SH-SY5Y (cell line): ENCODE results near the gene NPW.

ENCODE experiments used
- GATA2 ChIP-seq: IDR thresholded peaks from 2 replicates; pipeline ENCODE4 v1.6.1; 2011; ENCODE audit warnings: mild to moderate bottlenecking, low read depth, low read length
- GATA3 ChIP-seq: IDR thresholded peaks from 2 replicates; pipeline ENCODE4 v1.6.1; 2011; ENCODE audit warnings: low read depth, mild to moderate bottlenecking, low read length, moderate library complexity

Gene NPW

DNA sequence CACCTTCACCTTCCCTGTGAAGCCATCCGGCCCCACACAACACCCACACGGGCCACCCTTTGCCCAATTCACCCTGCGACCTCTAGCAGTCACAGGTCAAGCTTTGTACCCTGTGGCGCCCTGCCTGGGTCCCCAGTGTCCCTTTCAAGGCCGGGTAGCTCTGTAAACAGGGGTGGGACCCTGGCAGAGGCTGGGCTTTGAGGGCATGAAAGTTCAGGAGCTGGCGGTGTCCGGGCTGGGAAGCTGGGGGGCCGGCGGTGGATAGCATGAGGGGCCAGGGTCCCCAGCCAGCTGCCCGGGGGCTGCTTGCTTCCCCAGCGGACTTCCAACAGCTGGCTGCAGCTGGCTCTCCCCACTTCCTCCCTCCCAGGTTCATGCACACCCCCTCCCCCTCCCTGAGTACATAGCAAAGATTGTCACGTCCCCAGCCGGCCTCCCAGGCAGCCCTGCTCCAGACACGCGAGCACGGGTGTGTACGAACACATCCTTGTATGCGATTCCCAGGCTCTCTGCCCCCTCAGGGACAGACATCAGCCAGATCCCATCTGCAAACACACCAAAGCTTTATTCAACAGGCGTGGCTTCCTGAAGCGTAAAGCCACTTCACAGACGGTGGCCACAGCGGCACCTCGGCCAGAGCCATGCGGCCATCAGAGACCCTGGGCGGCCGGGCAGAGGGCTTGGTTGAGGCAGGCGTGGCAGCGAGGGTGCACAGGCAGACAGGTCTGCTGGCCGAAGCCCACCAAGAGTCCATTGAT is 19.9 kb downstream of the NPW start:
- TF ChIP-seq GATA2 = peak; percentile 26; the same call in 1 of the 2 replicates
- TF ChIP-seq GATA3 = no peak

DNA sequence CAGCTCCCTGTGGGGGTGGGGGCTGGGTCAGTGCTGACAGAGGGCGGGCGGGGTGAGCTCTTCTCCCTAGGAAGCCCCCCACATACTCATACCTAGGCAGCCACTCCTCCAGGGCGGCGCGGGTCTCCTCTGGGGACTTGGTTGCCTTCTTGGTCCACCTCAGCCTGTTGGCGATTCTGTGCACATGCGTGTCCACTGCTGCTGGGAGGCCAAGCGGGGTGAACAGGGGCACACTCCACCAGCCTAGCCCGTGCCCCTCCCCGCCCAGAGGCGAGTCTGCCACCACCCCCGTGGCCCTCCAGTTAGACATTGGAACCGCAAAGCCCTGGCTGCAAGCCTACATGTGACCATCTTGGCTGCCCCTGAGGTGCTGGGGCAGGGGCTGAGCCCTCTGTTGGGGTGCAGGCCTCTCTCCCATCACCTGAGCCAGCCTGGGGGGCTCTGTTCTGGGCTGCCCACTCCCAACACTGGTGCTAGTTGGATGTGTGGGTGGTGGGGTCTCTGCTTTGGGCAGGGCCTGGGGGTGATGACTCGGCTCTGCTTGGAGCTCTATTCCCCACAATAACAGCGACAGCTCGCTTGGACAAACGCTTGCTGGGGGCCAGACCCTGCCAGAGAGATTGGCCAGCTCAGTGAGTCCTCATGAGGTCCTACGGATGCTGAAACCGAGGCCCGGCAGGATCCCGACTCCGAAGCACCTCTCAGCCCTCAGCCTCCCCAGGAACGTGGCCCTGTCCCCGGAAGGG is 20.6 kb downstream of the NPW start:
- no peak for TF ChIP-seq GATA3
- TF ChIP-seq GATA2 = no peak

DNA sequence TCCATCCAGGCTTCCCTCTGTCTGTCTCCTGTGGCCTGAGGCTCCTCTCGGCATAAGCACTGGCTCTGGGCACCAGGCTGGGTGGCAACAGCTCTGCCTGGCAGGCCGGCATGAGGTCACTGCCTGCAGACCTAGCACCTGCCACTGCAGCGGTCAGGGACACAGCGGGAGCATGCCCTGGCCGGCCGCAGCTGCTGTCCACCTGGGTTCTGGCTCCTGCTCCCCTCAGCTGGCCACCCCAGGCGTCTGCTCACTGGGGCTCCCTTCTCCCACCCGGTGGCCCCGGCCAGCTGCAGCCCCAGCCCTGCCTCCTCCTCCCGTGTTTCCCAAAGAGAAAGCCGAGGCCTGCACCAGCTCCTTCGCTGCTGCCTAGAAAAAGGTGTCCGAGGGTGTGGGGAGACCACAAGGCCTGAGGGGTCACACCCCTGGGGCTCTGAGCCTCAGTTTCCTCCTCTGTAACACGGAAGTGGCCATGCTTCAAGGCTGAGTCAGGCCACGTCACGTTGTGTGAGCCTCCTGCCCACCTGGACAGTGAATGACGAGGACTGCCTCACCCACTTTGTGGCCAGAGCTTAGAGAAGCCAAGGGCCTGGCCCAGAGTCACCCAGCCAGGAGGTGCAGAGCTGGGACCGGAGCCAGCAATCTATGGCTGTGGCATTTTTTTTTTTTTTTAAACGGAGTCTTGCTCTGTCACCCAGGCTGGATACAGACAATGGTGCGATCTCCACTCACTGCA is 21.4 kb downstream of the NPW start:
- no peak for TF ChIP-seq GATA3
- TF ChIP-seq GATA2 = no peak

DNA sequence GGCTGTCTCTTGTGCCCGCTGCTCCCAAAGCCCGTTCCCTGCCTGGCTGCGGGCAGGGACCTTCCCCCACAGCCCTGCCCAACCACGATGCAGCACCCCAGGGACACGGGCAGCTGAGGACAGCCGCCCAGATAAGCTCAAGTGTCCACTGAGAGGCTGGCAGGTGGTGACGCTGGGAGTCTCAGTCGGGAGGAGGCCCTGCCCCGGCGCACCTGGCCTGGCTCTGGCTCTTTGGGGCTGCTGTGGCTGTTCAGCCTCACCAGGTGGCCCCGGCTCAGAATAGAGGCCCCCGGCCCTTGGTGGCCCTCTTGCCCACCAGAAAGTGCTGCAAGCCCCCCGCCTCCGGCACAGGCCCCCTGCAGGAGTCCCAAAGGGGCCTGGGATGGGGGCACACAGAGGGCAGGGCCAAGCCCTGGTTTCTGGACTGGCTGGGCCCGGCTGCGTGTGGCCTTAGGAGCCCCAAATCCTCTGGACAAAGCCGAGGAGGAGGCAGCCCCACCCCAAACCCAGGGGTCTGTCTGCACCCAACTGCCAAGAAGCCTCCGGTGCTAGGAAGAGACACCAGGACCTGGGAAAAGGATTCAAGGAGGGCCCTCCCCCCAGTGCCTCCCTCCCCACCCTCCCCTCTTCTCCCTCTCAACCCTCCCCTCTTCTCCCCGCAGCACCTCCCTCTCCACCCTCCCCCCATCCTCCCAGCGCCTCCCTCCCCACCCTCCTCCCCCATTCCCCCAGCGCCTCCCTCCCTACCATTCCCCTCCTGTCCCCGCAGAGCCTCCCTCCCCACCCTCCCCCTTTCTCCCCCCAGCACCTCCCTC is 22.8 kb downstream of the NPW start:
- no peak for TF ChIP-seq GATA2
- no peak for TF ChIP-seq GATA3

DNA sequence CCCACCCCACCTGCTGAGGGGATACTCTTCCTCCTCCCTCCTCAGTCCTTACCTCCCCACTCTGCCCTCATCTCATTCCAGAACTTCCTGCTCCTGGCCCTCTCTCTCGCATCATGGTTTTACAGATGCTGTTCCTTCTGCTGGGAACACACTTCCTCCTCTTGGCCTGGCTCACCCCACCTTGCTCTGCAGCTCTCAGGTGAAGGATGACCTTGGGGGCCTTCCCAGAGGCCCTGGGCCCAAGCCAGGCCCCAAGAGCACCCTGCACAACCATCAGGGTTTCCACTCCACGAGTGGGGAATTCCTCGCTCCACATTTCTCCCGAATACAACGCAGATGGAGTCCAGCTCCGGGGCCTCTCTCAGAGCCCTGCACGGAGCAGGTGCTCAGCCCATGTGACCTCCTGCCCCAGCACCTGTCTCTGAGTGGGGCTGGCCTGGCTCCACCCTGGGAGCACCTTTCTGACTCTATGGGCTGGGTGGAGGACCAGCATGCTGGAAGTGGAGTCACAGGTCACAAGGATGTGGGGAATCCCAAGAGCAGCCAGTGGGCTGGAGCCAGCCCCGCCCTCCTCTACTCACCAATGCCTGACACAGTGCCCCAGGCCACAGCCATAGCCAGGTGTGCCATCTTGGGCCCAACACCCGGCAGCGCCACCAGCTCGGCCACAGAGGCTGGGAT is 23.5 kb downstream of the NPW start:
- TF ChIP-seq GATA3 (no peak), GATA2 (no peak)

DNA sequence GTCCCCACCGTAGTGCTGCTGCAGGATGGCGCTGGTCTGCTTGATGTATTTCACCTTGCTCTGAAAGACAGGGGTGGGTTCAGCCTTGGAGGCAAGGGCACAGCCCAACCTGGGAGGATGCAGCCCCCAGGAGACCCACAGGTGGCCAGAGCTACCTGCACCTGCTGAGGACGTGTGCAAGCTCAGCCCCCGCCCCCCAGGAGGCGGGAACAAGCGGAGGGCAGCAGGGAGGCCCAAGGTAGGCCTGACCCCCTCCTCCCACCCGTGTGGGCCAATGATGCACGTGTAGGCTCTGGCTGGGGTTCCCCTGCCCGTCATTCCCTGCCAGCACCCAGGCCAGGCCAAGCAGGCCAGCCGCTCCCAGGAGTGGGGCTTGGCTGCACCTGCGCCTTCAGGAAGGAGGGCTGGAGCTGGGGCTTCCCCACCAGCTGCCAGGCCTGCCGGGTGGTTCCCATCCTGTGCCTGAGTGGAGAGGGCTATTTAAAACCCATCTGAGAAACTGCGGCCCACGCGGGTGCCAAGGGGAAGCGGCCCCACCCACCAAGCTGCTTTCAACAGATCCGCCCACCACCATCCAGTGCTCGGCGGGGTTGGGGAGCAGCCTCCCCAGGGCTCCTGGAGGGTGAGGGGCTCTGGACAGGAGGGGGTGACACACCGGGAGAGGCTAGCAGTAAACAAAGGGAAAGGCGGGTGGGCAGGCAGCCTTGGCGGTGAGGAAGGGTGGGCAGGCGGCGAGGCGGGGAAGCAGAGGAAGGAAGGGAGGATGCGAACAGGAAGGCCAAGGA is 24.3 kb downstream of the NPW start:
- TF ChIP-seq GATA3 (no peak), GATA2 (no peak)

DNA sequence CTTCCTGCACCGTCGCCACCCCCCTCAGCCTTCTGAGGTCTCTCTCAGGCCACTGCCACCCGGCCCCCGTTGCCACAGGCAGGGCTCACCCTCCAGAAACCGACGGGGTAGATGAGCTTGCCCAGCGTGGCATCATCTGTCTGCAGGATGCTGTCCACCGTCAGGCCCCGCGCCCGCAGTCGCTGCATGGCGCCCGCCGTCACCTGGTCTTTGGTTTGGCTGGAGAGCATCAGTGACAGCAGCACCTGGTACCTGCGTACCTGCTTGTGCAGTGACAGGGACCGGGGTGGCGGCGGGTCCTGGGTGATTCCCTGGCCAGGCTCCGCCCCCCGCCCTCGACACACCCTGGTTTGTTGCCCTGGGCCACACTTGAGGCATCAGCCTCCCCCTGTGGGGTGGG is 25.0 kb downstream of the NPW start:
- TF ChIP-seq GATA3 (no peak), GATA2 (no peak)

DNA sequence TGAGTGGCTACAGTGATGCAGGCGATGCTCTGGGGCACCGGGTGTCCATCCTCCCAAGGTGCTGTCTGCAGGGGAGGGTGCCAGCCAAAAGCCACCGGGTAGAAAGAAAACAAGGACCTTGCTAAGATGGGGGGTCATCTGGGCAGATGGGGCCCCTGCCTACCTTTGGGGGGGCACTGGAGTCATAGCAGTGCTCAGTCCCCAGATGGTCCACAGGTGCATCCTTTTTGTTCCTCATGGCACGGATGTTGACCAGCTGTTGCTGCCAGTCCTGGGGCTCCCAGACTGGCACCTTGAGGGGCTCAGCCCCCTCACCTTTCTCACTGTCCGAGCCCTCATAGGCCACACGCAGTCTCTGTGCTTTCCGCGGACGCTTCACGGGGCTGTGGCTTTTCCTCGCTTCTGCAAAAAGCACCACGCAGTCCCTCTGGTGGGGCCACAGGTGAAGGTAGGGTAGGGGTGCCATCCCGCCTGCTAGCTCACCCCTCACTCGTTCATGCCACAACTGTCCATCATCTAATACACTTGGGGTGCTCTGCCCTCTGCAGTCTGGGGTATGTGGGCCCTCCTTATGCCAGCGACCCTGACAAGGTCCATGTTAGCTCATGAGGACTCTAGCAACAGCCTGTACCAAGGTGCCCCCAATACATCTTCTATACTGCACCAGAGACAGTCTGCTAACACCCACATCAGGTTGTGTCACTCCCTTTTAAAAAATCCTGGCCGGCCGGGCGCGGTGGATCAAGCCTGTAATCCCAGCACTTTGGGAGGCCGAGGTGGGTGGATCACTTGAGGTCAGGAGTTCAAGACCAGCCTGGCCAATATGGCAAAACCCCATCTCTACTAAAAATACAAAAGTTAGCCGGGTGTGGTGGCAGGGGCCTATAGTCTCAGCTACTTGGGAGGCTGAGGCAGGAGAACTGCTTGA is 26.6 kb downstream of the NPW start:
- no peak for TF ChIP-seq GATA3
- TF ChIP-seq GATA2 = no peak

DNA sequence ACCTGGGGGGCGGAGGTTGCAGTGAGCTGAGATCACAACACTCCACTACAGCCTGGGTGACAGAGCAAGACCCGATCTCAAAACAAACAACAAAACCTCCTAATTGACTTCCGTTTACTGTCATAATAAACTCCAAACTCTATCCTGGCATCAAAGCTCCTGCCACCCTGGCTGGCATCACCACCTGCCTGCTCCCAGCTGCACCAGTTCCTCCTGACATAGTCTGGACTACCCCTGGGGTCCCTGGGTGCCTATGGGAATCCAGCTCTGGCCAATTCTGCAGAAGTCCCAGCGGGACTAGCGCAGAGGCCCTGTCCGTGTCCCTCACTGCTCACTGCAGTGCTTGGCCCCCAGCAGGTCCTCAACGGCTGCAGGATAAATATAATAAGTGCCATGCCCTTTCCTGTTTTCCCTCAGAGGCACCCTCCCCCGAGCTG is 27.3 kb downstream of the NPW start:
- TF ChIP-seq GATA3 = no peak
- no peak for TF ChIP-seq GATA2

DNA sequence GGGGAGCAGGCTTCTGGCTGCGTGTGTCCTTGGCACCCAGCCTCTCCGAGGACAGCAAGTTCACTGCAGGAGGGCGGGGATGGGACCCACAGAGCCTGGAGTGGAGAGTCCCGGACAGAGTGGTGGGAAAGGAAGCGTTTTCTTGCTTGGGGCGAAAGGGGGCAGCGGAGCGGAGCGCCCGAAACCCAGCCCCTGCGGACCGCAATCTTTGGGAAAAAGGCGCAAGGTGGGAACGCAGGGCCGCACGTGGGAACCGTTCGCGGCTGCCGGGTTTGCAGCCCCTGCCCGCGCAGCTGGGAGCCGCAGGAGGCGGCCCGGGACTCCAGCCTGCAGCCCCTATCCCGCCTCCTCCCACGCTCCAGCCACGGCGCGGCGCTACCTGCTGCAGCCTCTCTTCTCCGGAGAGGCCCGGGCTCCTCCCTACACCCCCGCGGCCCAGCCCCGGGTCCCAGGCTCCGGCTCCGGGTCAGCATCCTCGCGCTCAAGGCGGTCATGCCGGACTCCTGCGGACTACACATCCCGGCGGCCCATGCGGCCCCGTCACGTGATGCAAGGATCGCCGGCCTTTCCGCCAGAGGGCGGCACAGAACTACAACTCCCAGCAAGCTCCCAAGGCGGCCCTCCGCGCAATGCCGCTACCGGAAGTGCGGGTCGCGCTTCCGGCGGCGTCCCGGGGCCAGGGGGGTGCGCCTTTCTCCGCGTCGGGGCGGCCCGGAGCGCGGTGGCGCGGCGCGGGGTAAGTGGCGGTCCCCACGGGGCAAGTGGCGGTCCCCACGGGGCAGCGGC is 27.9 kb downstream of the NPW start, which contains the start of the genes NTHL1 and TSC2:
NTHL1 (minus strand) TSS at position 505 of the 786 bp plus-strand sequence; CDS start at position 494, 11 bp downstream.
TSC2 (plus strand) TSS at position 656 of the 786 bp plus-strand sequence. CDS start 631 bp downstream, outside the sequence.
- TF ChIP-seq GATA2 (no peak), GATA3 (no peak)

DNA sequence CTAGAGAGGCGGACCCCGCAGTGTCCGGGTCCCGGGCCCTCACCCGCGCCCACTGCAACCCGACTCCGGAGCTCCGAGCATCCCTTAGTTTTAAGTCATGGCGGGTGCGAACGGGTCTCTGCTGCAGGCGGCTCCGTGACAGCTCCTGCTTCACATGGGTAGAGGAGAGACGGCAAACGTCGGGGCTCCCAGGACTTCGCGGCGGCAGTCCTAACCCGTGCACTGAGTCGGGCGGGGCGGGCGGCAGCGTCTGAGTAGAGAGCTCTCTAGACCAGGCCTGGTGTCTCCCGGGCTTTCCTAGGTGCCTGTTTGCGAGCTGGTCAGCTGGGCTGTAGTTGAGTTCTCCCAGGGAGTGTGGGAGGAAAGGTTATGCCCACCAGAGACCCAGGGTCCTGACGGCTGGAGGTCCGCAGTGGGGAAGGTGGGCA is 28.5 kb downstream of the NPW start:
- no peak for TF ChIP-seq GATA2
- no peak for TF ChIP-seq GATA3

DNA sequence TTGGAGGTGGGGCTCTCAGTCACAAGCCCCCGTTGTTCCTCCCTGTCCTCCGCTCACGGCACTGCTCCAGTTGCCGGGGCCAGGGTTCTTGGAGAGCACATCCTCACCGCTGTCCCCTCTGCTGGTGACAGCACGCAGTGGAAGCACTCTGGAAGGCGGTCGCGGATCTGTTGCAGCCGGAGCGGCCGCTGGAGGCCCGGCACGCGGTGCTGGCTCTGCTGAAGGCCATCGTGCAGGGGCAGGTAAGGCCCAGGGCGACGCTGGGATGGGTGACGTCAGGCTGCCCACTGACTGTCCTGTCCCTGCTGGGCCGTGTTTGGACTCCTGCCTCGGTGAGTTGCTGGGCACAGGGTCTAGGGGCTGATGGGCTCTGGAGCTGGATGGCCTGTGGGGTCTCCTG is 33.6 kb downstream of the NPW start:
- no peak for TF ChIP-seq GATA2
- TF ChIP-seq GATA3 = no peak
